ENCODE results near the gene CPNE5. TPM values are rescaled to one million over a fixed set of nuclear protein-coding genes. Genes with fewer than 3 reads are reported as not detected.
A peak's percentile ranks its signal among the peaks of the same experiment; 100 is the strongest.

Gene CPNE5
- total and polyA plus RNA-seq, 9 of the 15 experiments (the other 6 are each of a cell fraction or from before 2014, with no cell fraction given): 0.14 to 1.0 (median 0.46) TPM; not detected in 2

DNA sequence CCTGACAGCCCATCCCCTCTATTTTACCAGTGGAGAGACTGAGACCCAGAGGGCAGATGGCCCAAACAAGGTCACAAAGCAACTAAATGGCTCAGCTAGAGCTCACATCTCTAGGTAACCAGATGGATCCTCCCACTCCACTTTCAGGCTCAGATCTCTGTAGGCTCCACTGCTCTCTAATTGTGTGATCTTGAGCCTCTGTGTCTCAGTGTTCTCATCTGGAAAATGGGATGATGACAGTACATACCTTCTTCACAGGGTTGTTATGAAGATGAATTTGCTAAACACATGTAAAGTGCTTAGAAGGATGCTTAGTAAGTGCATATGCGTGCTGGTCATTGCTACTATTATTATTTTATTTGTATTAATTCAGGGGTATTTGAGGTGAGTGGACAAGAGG lies 101.1 kb downstream of the CPNE5 start (continued):
- TF ChIP-seq, protein P1, sequence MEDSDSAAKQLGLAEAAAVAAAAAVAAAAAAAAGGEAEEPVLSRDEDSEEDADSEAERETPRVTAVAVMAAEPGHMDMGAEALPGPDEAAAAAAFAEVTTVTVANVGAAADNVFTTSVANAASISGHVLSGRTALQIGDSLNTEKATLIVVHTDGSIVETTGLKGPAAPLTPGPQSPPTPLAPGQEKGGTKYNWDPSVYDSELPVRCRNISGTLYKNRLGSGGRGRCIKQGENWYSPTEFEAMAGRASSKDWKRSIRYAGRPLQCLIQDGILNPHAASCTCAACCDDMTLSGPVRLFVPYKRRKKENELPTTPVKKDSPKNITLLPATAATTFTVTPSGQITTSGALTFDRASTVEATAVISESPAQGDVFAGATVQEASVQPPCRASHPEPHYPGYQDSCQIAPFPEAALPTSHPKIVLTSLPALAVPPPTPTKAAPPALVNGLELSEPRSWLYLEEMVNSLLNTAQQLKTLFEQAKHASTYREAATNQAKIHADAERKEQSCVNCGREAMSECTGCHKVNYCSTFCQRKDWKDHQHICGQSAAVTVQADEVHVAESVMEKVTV (CRISPR knock-in tag; IDR thresholded peaks at IDR 0.05): no peak
- TF ChIP-seq ZNF584 (CRISPR knock-in tag; IDR thresholded peaks at IDR 0.05; ENCODE audit: low read depth) (no peak), KDM1A (IDR thresholded peaks at IDR 0.05) (peak in 1 of 2 experiments; percentile 28; a peak in 1 of 4 replicates), ADNP (tag; IDR thresholded peaks at IDR 0.05) (peak; percentile 51; the same call in 1 of the 2 replicates), BCOR (IDR thresholded peaks at IDR 0.05) (peak; percentile 70; the same call in 1 of the 2 replicates), NBN (IDR thresholded peaks at IDR 0.05; ENCODE audit: low read depth) (no peak)
- TF ChIP-seq, protein P2, sequence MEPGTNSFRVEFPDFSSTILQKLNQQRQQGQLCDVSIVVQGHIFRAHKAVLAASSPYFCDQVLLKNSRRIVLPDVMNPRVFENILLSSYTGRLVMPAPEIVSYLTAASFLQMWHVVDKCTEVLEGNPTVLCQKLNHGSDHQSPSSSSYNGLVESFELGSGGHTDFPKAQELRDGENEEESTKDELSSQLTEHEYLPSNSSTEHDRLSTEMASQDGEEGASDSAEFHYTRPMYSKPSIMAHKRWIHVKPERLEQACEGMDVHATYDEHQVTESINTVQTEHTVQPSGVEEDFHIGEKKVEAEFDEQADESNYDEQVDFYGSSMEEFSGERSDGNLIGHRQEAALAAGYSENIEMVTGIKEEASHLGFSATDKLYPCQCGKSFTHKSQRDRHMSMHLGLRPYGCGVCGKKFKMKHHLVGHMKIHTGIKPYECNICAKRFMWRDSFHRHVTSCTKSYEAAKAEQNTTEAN (CRISPR knock-in tag; IDR thresholded peaks at IDR 0.05): no peak
